ENCODE results near the gene TMCC3. TPM values are rescaled to one million over a fixed set of nuclear protein-coding genes. Genes with fewer than 3 reads are reported as not detected.

Gene TMCC3
- polyA plus RNA-seq, 1 donor (not counting 4 experiments of a cell fraction or from before 2014, with no cell fraction given): 18.9 TPM

- FAIRE-seq (no peak), DNase-seq (ENCODE audit: low read depth, low spot score) (no peak)
- Histone ChIP-seq H3K4me3 (ENCODE audit: control insufficient read depth in 2 of 3, extremely low read depth in 1 of 3, insufficient read depth in 2 of 3, low read depth in 1 of 3, low read length in 3 of 3) (no peak overlapping the region), H3K36me3 (ENCODE audit: control insufficient read depth in 2 of 2, extremely low read depth in 1 of 2, insufficient read depth in 2 of 2, low read length in 2 of 2) (no peaks in the 10 kb centered on the region), H2AFZ (ENCODE audit: control insufficient read depth, low read length) (no peak overlapping the region), H3K27ac (ENCODE audit: control insufficient read depth, insufficient read depth, low read length) (no peak overlapping the region), H3K79me2 (ENCODE audit: control insufficient read depth, insufficient read depth, low read length) (no peaks in the 10 kb centered on the region), H3K4me1 (ENCODE audit: control insufficient read depth, extremely low read depth, insufficient read depth, low read length) (peaks cover 4% of the 10 kb centered on the region), H3K9me1 (ENCODE audit: control insufficient read depth, extremely low read depth, insufficient read depth, low read length) (no peaks in the 10 kb centered on the region), H3K27me3 (ENCODE audit: control insufficient read depth, extremely low read depth, insufficient read depth, low read length) (no peaks in the 10 kb centered on the region), H4K20me1 (ENCODE audit: control insufficient read depth, extremely low read depth, insufficient read depth, low read length) (no peaks in the 10 kb centered on the region), H3K4me2 (ENCODE audit: control insufficient read depth, extremely low read depth, insufficient read depth, low read depth, low read length) (no peak overlapping the region), H3K9ac (ENCODE audit: control insufficient read depth, extremely low read depth, insufficient read depth, low read length) (no peak overlapping the region), H3K9me3 (ENCODE audit: control insufficient read depth, low read depth, low read length) (no peaks in the 10 kb centered on the region)
- no peak for TF ChIP-seq CTCF (optimal IDR thresholded peaks at IDR 0.05 in 1 of 3, IDR thresholded peaks at IDR 0.05 in 1 of 3, conservative IDR thresholded peaks at IDR 0.05 in 1 of 3; ENCODE audit: extremely low read depth in 1 of 3, insufficient read depth in 2 of 3, low read length in 3 of 3)
- TF ChIP-seq EZH2 (IDR thresholded peaks at IDR 0.05; ENCODE audit: low read length): no peak
- dilution Hi-C loops (cut with MboI; ENCODE audit: extremely low pct_ligation_motif_present, low sequenced_read_pairs): no loop called here
Observed at GRCh38 chr12:94670075-94670474, 19.7 kb upstream of the TMCC3 start.

GRCh38 chr12:94667031-94667540 lies 16.7 kb upstream of the TMCC3 start:
- FAIRE-seq (no peak), DNase-seq (ENCODE audit: low read depth, low spot score) (no peak)
- Histone ChIP-seq H3K27ac (ENCODE audit: control insufficient read depth, insufficient read depth, low read length) (no peak overlapping the region), H3K4me3 (ENCODE audit: control insufficient read depth in 2 of 3, extremely low read depth in 1 of 3, insufficient read depth in 2 of 3, low read depth in 1 of 3, low read length in 3 of 3) (no peak overlapping the region), H3K4me2 (ENCODE audit: control insufficient read depth, extremely low read depth, insufficient read depth, low read depth, low read length) (no peak overlapping the region), H4K20me1 (ENCODE audit: control insufficient read depth, extremely low read depth, insufficient read depth, low read length) (no peaks in the 10 kb centered on the region), H3K9me1 (ENCODE audit: control insufficient read depth, extremely low read depth, insufficient read depth, low read length) (no peaks in the 10 kb centered on the region), H3K27me3 (ENCODE audit: control insufficient read depth, extremely low read depth, insufficient read depth, low read length) (no peaks in the 10 kb centered on the region), H2AFZ (ENCODE audit: control insufficient read depth, low read length) (no peak overlapping the region), H3K79me2 (ENCODE audit: control insufficient read depth, insufficient read depth, low read length) (no peaks in the 10 kb centered on the region), H3K36me3 (ENCODE audit: control insufficient read depth in 2 of 2, extremely low read depth in 1 of 2, insufficient read depth in 2 of 2, low read length in 2 of 2) (no peaks in the 10 kb centered on the region), H3K9me3 (ENCODE audit: control insufficient read depth, low read depth, low read length) (no peaks in the 10 kb centered on the region), H3K4me1 (ENCODE audit: control insufficient read depth, extremely low read depth, insufficient read depth, low read length) (no peaks in the 10 kb centered on the region), H3K9ac (ENCODE audit: control insufficient read depth, extremely low read depth, insufficient read depth, low read length) (no peak overlapping the region)
- dilution Hi-C loops (cut with MboI; ENCODE audit: extremely low pct_ligation_motif_present, low sequenced_read_pairs): no loop called here
- TF ChIP-seq EZH2 (IDR thresholded peaks at IDR 0.05; ENCODE audit: low read length) (no peak), CTCF (optimal IDR thresholded peaks at IDR 0.05 in 1 of 3, IDR thresholded peaks at IDR 0.05 in 1 of 3, conservative IDR thresholded peaks at IDR 0.05 in 1 of 3; ENCODE audit: extremely low read depth in 1 of 3, insufficient read depth in 2 of 3, low read length in 3 of 3) (no peak)

Measured in keratinocyte (primary cell).